RWPE1 (cell line): Measurements from ENCODE around the gene YIPF5.

ENCODE experiments used
- CTCF ChIA-PET: fragments of 350-600 bp; sonication (Branson Sonifier 250); formaldehyde crosslinking; extraction: SDS; loops from one replicate; lab custom pipeline; 2021; lab: Yijun Ruan, JAX
- POLR2A ChIA-PET: fragments of 400-600 bp; formaldehyde crosslinking; extraction: SDS; loops from one replicate; lab custom pipeline; 2020; ENCODE audit warnings: antibody characterized with exemption; ENCODE audit not compliant: low non-redundant PET; lab: Yijun Ruan, JAX
- DNase-seq: peaks from one replicate; pipeline ENCODE4 v3.0.0; 2012; ENCODE audit warnings: low spot score
- H3K27ac ChIP-seq: fragments of 450-650 bp; 2 replicates; pipeline ENCODE4 v1.5.1; 2017
- CTCF ChIP-seq: fragments of 450-650 bp; conservative IDR thresholded peaks from 2 replicates; pipeline ENCODE4 v1.5.1; 2017; ENCODE audit warnings: low read depth, mild to moderate bottlenecking

The YIPF5 gene

GRCh38 chr5:144196612-144197011, 26.2 kb upstream of the YIPF5 start:
- DNase-seq, result no peak
- CTCF ChIA-PET, result interaction anchor here (1.4 kb wide), 1 partner anchor 193 kb away, joined by 3 read pairs; no protein-coding TSS in a partner anchor
- POLR2A ChIA-PET, result no interaction called here
- no peak for TF ChIP-seq CTCF
- no peak overlapping the region for H3K27ac ChIP-seq

DNA sequence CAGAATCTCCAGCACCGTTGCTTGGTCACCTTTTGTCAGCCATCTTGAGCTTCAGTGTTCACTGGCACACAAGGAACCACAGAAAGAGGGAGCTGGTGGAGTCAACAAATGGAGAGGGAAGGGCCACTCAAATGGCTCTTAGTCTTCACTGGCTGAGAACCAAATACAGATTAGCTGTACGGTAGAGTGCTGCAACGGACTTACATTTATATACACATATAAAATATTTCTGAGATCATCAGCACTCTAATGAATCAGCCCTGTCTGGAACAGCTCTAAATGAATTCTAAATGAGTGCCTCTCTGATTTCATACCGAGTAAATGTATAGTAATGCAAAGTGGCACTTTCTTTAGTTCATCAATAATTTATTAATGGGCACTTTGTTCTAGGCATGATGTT, 25.0 kb upstream of the YIPF5 start:
- H3K27ac ChIP-seq, result no peak overlapping the region
- DNase-seq, result no peak
- TF ChIP-seq CTCF, result no peak
- CTCF ChIA-PET, result interaction anchor here (0.6 to 1.4 kb wide), 4 partner anchors 8 to 1028 kb away, joined by 3 to 9 read pairs (median 4); no protein-coding TSS in a partner anchor
- POLR2A ChIA-PET, result no interaction called here

- H3K27ac ChIP-seq, result no peak overlapping the region
- DNase-seq, result no peak
- POLR2A ChIA-PET, result no interaction called here
- TF ChIP-seq CTCF, result no peak
- CTCF ChIA-PET, result no interaction called here
These were observed 23.7 kb upstream of the YIPF5 start for GRCh38 chr5:144194144-144194543.

DNA sequence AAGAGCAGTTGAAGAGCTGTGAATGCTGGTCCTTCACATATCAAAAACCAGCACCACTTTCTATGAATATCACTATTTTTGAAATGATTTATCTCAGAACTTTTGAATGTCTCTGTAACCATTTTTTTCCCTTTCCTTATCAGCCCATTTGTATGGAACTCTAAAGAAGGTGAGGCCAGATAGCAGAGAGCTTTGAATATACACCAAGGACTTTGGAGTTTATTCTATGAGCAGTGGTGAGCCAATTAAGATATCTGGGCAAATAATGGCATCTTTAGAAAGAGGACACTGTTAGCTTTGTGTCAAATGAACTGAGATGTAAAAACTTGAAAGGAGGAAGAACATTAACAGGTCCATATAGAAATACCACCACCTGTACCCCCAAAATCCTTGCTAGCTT, 22.2 kb upstream of the YIPF5 start:
- POLR2A ChIA-PET, result no interaction called here
- no peak overlapping the region for H3K27ac ChIP-seq
- DNase-seq, result no peak
- CTCF ChIA-PET, result interaction anchor here (0.6 kb wide), 1 partner anchor 749 kb away, joined by 3 read pairs; no protein-coding TSS in a partner anchor
- no peak for TF ChIP-seq CTCF

DNA sequence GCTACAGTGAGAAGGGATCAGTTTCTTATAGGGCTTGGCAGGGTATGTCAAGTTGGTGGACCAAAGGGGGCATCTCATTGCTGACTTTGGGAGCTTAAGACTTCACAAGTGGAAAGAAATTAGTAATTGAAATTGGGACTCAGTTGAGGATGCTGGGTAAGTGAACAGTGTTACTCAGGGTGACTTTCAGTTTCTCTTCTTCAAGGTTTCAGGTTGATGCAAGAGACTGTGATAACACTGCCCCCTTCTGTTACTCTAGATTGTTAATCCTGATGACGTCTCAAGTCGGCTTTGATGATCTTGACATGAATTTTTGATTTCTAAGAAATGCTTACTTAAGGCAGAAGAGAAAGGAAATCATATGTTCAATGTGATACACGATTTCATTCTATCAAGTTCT, 21.5 kb upstream of the YIPF5 start:
- TF ChIP-seq CTCF, result peak; percentile 15
- peak; percentile 42 for DNase-seq
- POLR2A ChIA-PET, result no interaction called here
- no peak overlapping the region for H3K27ac ChIP-seq
- CTCF ChIA-PET, result interaction anchor here (0.6 to 0.7 kb wide), 2 partner anchors 101 to 900 kb away, joined by 3 to 4 read pairs; no protein-coding TSS in a partner anchor

- H3K27ac ChIP-seq, result no peak overlapping the region
- POLR2A ChIA-PET, result no interaction called here
- CTCF ChIA-PET, result interaction anchor here (0.6 to 0.7 kb wide), 2 partner anchors 101 to 900 kb away, joined by 3 to 4 read pairs; no protein-coding TSS in a partner anchor
- DNase-seq, result no peak
- TF ChIP-seq CTCF, result no peak
These were observed 21.1 kb upstream of the YIPF5 start for GRCh38 chr5:144191531-144191930.
